HEK293 (cell line): ENCODE results near the gene MYOZ3.

Experiments used
- CTCF ChIA-PET: fragments of 350-600 bp; formaldehyde crosslinking; extraction: SDS; loops from one replicate; lab custom pipeline; 2021; ENCODE audit warnings: antibody characterized with exemption; lab: Yijun Ruan, JAX
- POLR2A ChIA-PET: fragments of 300-600 bp; formaldehyde crosslinking; extraction: SDS; loops from one replicate; lab custom pipeline; 2020; ENCODE audit warnings: antibody characterized with exemption, inconsistent platforms; lab: Yijun Ruan, JAX
- H3K27ac ChIP-seq: fragments of 200-500 bp; sonication (Bioruptor generic); 2 replicates; pipeline ENCODE4 v1.5.1; 2014; ENCODE audit warnings: low read depth, low read length, control low read depth, inconsistent platforms; ENCODE audit errors: extremely low read depth
- H3K36me3 ChIP-seq, 2 experiments: fragments of 200-500 bp in 1 of 2; sonication (Bioruptor generic) in 1 of 2; 1 replicate in 1 of 2; 2 replicates in 1 of 2; pipeline ENCODE4 v1.5.1; 2014 to 2017; ENCODE audit warnings: inconsistent platforms in 2 of 2, low read length in 2 of 2; ENCODE audit not compliant: control insufficient read depth in 2 of 2, insufficient read depth in 1 of 2
- H3K4me1 ChIP-seq: fragments of 200-500 bp; sonication (Bioruptor generic); 2 replicates; pipeline ENCODE4 v1.5.1; 2014; ENCODE audit warnings: mild to moderate bottlenecking, low read length, inconsistent platforms; ENCODE audit not compliant: control insufficient read depth, insufficient read depth
- H3K4me3 ChIP-seq: 2 replicates; pipeline ENCODE4 v1.5.1; 2011; ENCODE audit warnings: low read depth, mild to moderate bottlenecking, control low read depth, low read length, moderate library complexity
- H3K9me3 ChIP-seq: fragments of 200-500 bp; sonication (Bioruptor generic); 2 replicates; pipeline ENCODE4 v1.5.1; 2014; ENCODE audit warnings: low read depth, low read length, inconsistent platforms; ENCODE audit not compliant: control insufficient read depth, insufficient read depth
- BCL11B ChIP-seq: fragments of 450-650 bp; formaldehyde crosslinking; IDR thresholded peaks from 2 replicates; pipeline ENCODE4 v1.5.1; 2016; ENCODE audit warnings: low read depth, missing biosample characterization, missing genetic modification characterization
- EGR2 ChIP-seq: fragments of 450-650 bp; formaldehyde crosslinking; IDR thresholded peaks from 2 replicates; pipeline ENCODE4 v1.5.1; 2016; ENCODE audit warnings: low read depth, missing biosample characterization, missing genetic modification characterization
- GFI1B ChIP-seq: fragments of 450-650 bp; formaldehyde crosslinking; IDR thresholded peaks from 2 replicates; pipeline ENCODE4 v1.5.1; 2016; ENCODE audit warnings: missing biosample characterization, missing genetic modification characterization
- GLI4 ChIP-seq: fragments of 450-650 bp; formaldehyde crosslinking; IDR thresholded peaks from 2 replicates; pipeline ENCODE4 v1.5.1; 2016; ENCODE audit warnings: missing biosample characterization, missing genetic modification characterization
- GLIS1 ChIP-seq: fragments of 450-650 bp; formaldehyde crosslinking; IDR thresholded peaks from 2 replicates; pipeline ENCODE4 v1.5.1; 2016; ENCODE audit warnings: missing biosample characterization, missing genetic modification characterization
- HOXD13 ChIP-seq: sonication (generic); formaldehyde crosslinking; IDR thresholded peaks from 2 replicates; pipeline ENCODE4 v1.8.0; 2022; ENCODE audit warnings: missing genetic modification reagents, borderline replicate concordance
- IKZF3 ChIP-seq: fragments of 450-650 bp; IDR thresholded peaks from 2 replicates; pipeline ENCODE4 v1.5.0; 2018; ENCODE audit warnings: missing biosample characterization, mild to moderate bottlenecking, missing genetic modification characterization, moderate library complexity
- PRDM1 ChIP-seq: fragments of 450-650 bp; formaldehyde crosslinking; IDR thresholded peaks from 2 replicates; pipeline ENCODE4; 2016; ENCODE audit warnings: missing biosample characterization, missing genetic modification characterization
- SCRT1 ChIP-seq: fragments of 450-650 bp; formaldehyde crosslinking; IDR thresholded peaks from 2 replicates; pipeline ENCODE4 v1.5.1; 2016; ENCODE audit warnings: missing biosample characterization, missing genetic modification characterization, borderline replicate concordance
- ZBTB48 ChIP-seq: fragments of 450-650 bp; formaldehyde crosslinking; IDR thresholded peaks from 2 replicates; pipeline ENCODE4 v1.5.1; 2016; ENCODE audit warnings: missing biosample characterization, missing genetic modification characterization
- ZFHX2 ChIP-seq: fragments of 450-650 bp; formaldehyde crosslinking; conservative IDR thresholded peaks from 2 replicates; pipeline ENCODE4 v1.5.1; 2016; ENCODE audit warnings: missing biosample characterization, missing genetic modification characterization
- ZFP3 ChIP-seq: fragments of 450-650 bp; formaldehyde crosslinking; IDR thresholded peaks from 2 replicates; pipeline ENCODE4 v1.5.1; 2016; ENCODE audit warnings: low read depth, missing biosample characterization, missing genetic modification characterization
- ZNF132 ChIP-seq: fragments of 450-650 bp; formaldehyde crosslinking; IDR thresholded peaks from 2 replicates; pipeline ENCODE4 v1.5.1; 2017; ENCODE audit warnings: missing biosample characterization, missing genetic modification characterization, borderline replicate concordance
- ZNF335 ChIP-seq: fragments of 450-650 bp; formaldehyde crosslinking; conservative IDR thresholded peaks from 2 replicates; pipeline ENCODE4 v1.5.1; 2016; ENCODE audit warnings: missing biosample characterization, missing genetic modification characterization
- ZNF341 ChIP-seq: fragments of 450-650 bp; formaldehyde crosslinking; IDR thresholded peaks from 2 replicates; pipeline ENCODE4; 2016; ENCODE audit warnings: low read depth, missing biosample characterization, missing genetic modification characterization
- ZNF433 ChIP-seq: fragments of 450-650 bp; formaldehyde crosslinking; IDR thresholded peaks from 2 replicates; pipeline ENCODE4 v1.5.1; 2016; ENCODE audit warnings: missing biosample characterization, missing genetic modification characterization, low read depth
- ZNF449 ChIP-seq: fragments of 450-650 bp; formaldehyde crosslinking; IDR thresholded peaks from 2 replicates; pipeline ENCODE4 v1.5.1; 2017; ENCODE audit warnings: missing biosample characterization, mild to moderate bottlenecking, missing genetic modification characterization, moderate library complexity
- ZNF549 ChIP-seq: fragments of 450-650 bp; IDR thresholded peaks from 2 replicates; pipeline ENCODE4 v1.5.1; 2018; ENCODE audit warnings: missing biosample characterization, missing genetic modification characterization, mild to moderate bottlenecking, inconsistent platforms, moderate library complexity
- ZXDB ChIP-seq: fragments of 450-650 bp; formaldehyde crosslinking; IDR thresholded peaks from 2 replicates; pipeline ENCODE4 v1.5.1; 2016; ENCODE audit warnings: missing biosample characterization, missing genetic modification characterization
- TF ChIP-seq, protein P1 (sequence below): fragments of 450-650 bp; formaldehyde crosslinking; IDR thresholded peaks from 2 replicates; pipeline ENCODE4 v1.5.1; 2016; ENCODE audit warnings: missing biosample characterization, missing genetic modification characterization
- TF ChIP-seq, protein P2 (sequence below): fragments of 450-650 bp; formaldehyde crosslinking; IDR thresholded peaks from 2 replicates; pipeline ENCODE4 v1.5.1; 2017; ENCODE audit warnings: missing biosample characterization, missing genetic modification characterization

Gene MYOZ3

GRCh38 chr5:150616024-150616470, 45.0 kb upstream of the MYOZ3 start (continued):
- TF ChIP-seq GLIS1 (tag by site-specific recombination) (peak; percentile 53), IKZF3 (tag by site-specific recombination) (0 out of 2 replicates have a peak, but pooled peaks have one; percentile 7), SCRT1 (peak; percentile 50; the same call in 1 of the 2 replicates), ZNF433 (tag by site-specific recombination) (no peak), ZNF335 (tag by site-specific recombination) (peak; percentile 47; the same call in 1 of the 2 replicates), EGR2 (tag by site-specific recombination) (peak; percentile 41; the same call in 1 of the 2 replicates), GFI1B (peak; percentile 57; the same call in 1 of the 2 replicates), ZFP3 (tag by site-specific recombination) (no peak), PRDM1 (tag by site-specific recombination) (peak; percentile 70), ZBTB48 (tag by site-specific recombination) (peak; percentile 85), ZNF132 (tag by site-specific recombination) (no peak), ZNF549 (tag by site-specific recombination) (no peak), ZXDB (tag by site-specific recombination) (peak; percentile 39; the same call in 1 of the 2 replicates)
- TF ChIP-seq, protein P1, sequence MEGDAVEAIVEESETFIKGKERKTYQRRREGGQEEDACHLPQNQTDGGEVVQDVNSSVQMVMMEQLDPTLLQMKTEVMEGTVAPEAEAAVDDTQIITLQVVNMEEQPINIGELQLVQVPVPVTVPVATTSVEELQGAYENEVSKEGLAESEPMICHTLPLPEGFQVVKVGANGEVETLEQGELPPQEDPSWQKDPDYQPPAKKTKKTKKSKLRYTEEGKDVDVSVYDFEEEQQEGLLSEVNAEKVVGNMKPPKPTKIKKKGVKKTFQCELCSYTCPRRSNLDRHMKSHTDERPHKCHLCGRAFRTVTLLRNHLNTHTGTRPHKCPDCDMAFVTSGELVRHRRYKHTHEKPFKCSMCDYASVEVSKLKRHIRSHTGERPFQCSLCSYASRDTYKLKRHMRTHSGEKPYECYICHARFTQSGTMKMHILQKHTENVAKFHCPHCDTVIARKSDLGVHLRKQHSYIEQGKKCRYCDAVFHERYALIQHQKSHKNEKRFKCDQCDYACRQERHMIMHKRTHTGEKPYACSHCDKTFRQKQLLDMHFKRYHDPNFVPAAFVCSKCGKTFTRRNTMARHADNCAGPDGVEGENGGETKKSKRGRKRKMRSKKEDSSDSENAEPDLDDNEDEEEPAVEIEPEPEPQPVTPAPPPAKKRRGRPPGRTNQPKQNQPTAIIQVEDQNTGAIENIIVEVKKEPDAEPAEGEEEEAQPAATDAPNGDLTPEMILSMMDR (tag by site-specific recombination) = no peak

DNA sequence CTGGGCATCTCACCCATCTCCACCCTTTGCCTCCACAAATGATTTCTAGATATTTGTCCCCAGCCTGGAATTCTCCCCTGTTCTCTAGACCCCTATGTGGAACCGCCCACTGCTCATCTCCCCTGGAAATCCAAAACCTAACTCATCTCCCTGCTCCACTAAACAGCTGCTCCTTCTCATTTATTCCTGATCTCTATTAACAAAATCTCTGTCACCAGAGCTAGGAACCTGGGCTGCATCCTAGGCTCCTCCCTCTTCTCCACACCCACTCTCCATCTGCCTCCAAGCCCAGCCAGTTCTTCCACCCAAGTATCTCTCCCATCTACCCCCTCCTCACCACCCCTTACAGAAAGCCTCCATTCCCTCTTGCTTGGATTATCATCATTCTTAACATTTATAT, 44.5 kb upstream of the MYOZ3 start:
- no peak for TF ChIP-seq BCL11B (tag by site-specific recombination)
- TF ChIP-seq ZNF341 (tag by site-specific recombination) = peak; percentile 21; the same call in 1 of the 2 replicates
- no peak for TF ChIP-seq HOXD13
- peak; percentile 65 for TF ChIP-seq ZFHX2 (tag by site-specific recombination)
- no peak for TF ChIP-seq GLI4 (tag by site-specific recombination)
- TF ChIP-seq ZNF449 = peak; percentile 47; the same call in 1 of the 2 replicates
- TF ChIP-seq, protein P2, sequence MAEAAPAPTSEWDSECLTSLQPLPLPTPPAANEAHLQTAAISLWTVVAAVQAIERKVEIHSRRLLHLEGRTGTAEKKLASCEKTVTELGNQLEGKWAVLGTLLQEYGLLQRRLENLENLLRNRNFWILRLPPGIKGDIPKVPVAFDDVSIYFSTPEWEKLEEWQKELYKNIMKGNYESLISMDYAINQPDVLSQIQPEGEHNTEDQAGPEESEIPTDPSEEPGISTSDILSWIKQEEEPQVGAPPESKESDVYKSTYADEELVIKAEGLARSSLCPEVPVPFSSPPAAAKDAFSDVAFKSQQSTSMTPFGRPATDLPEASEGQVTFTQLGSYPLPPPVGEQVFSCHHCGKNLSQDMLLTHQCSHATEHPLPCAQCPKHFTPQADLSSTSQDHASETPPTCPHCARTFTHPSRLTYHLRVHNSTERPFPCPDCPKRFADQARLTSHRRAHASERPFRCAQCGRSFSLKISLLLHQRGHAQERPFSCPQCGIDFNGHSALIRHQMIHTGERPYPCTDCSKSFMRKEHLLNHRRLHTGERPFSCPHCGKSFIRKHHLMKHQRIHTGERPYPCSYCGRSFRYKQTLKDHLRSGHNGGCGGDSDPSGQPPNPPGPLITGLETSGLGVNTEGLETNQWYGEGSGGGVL (tag by site-specific recombination) = peak; percentile 40; the same call in 1 of the 2 replicates
- TF ChIP-seq EGR2 (tag by site-specific recombination) = peak; percentile 44
- TF ChIP-seq, all 188 proteins: peak for 5
- ChIA-PET POLR2A (interaction anchor here (0.5 to 1.5 kb wide), 4 partner anchors 10 to 669 kb away, joined by 3 read pairs; partner anchors contain the start of gene SYNPO), CTCF (interaction anchor here (0.7 to 2.6 kb wide), 8 partner anchors 28 to 84 kb away, joined by 3 to 9 read pairs (median 4); partner anchors contain the start of gene RBM22)
- H3K27ac ChIP-seq = no peak overlapping the region
- peaks cover 21% of the 10 kb centered on the region for H3K4me1 ChIP-seq
- H3K36me3 ChIP-seq = no peaks in the 10 kb centered on the region
- H3K9me3 ChIP-seq = no peaks in the 10 kb centered on the region
- H3K4me3 ChIP-seq = no peak overlapping the region
